Spleen (tissue), 7 donors: ENCODE measurements around the gene GDE1.
A peak's percentile ranks its signal among the peaks of the same experiment; 100 is the strongest.

Source experiments
- CTCF ChIP-seq, 11 experiments: fragments of 200-600 bp in 7 of 11; fragments of 450-650 bp in 4 of 11; sonication (generic) in 4 of 11; IDR thresholded peaks in 8 of 11; conservative IDR thresholded peaks in 3 of 11; 1 replicate in 7 of 11; 2 replicates in 4 of 11; pipeline versions ENCODE4 v1.4.0 to v1.8.0; 2016 to 2021; ENCODE audit warnings: antibody characterized with exemption in 11 of 11, inconsistent platforms in 4 of 11, mild to moderate bottlenecking in 1 of 11
- POLR2AphosphoS5 ChIP-seq, 3 donors: sonication (generic); formaldehyde crosslinking; IDR thresholded peaks; one replicate each; pipeline ENCODE4 v1.5.1; 2017; ENCODE audit warnings: antibody characterized with exemption in 3 of 3
- donor health status: DM: no; HTN: no; CAD: no; lungs with moderate emphysema.
- donor health status: DM: no; HTN: no; CAD: no.
- donor health status: DM: no; HTN: no; CAD: no.

- TF ChIP-seq CTCF (IDR thresholded peaks at IDR 0.05 in 8 of 11, conservative IDR thresholded peaks at IDR 0.05 in 3 of 11) (peak; percentile 31 to 85 (median 71)), POLR2AphosphoS5 (IDR thresholded peaks at IDR 0.05) (no peak)
Measured at GRCh38 chr16:19502395-19503131, 19.3 kb downstream of the GDE1 start.
